ENCODE measurements around the gene MMAB. TPM values are rescaled to one million over a fixed set of nuclear protein-coding genes. Genes with fewer than 3 reads are reported as not detected.

MMAB gene
- polyA plus RNA-seq, 2 of the 4 experiments (the other 2 are of a cell fraction) = 26.1 to 36.8 TPM

GRCh38 chr12:109605599-109606228 lies 32.4 kb upstream of the MMAB start:
- WGBS (ENCODE audit: missing lambda C conversion rate) = 54% methylated on average over 13 of the region's 13 CpGs
- Histone ChIP-seq H3K9me3 (no peaks in the 10 kb centered on the region), H3K27ac (no peak overlapping the region), H3K4me1 (no peaks in the 10 kb centered on the region), H3K4me2 (no peak overlapping the region), H3K4me3 (no peak overlapping the region)
- DNase-seq (ENCODE audit: low read depth in 1 of 2, low spot score in 1 of 2) = no peak
- TF ChIP-seq RARB (CRISPR knock-in tag; IDR thresholded peaks at IDR 0.05) (no peak), RFX5 (IDR thresholded peaks at IDR 0.05) (no peak), MYC (IDR thresholded peaks at IDR 0.05; ENCODE audit: borderline replicate concordance, low read length) (no peak), CBX8 (IDR thresholded peaks at IDR 0.05) (no peak), CHD2 (IDR thresholded peaks at IDR 0.05; ENCODE audit: low read length, partially characterized antibody) (no peak), MAFK (IDR thresholded peaks at IDR 0.05; ENCODE audit: partially characterized antibody) (no peak), ESRRA (IDR thresholded peaks at IDR 0.05; ENCODE audit: borderline replicate concordance, low read length) (no peak)
- ChIA-PET CTCF (interaction anchor here (1.3 to 5.8 kb wide), 3 partner anchors 8 to 169 kb away, joined by 3 to 54 read pairs (median 5); no protein-coding TSS in a partner anchor), POLR2A (no interaction called here)
- no peak for FAIRE-seq
- ATAC-seq = no peak

- CTCF ChIA-PET = interaction anchor here (1.4 to 3.3 kb wide), 2 partner anchors 15 to 170 kb away, joined by 3 to 16 read pairs; no protein-coding TSS in a partner anchor
These were observed 31.7 kb upstream of the MMAB start for GRCh38 chr12:109605016-109605415.

More at GRCh38 chr12:109605016-109605415, 31.7 kb upstream of the MMAB start:
- DNase-seq (ENCODE audit: low read depth in 1 of 2, low spot score in 1 of 2) (no peak), FAIRE-seq (no peak), ATAC-seq (no peak; a peak in 1 of 6 replicates)
- Histone ChIP-seq H3K9me3 (no peaks in the 10 kb centered on the region), H3K27ac (no peak overlapping the region), H3K4me3 (no peak overlapping the region), H3K4me2 (no peak overlapping the region), H3K4me1 (no peaks in the 10 kb centered on the region)
- POLR2A ChIA-PET = no interaction called here
- TF ChIP-seq SREBF2 (IDR thresholded peaks at IDR 0.05) (no peak), HES2 (IDR thresholded peaks at IDR 0.05) (no peak), RCOR1 (IDR thresholded peaks at IDR 0.05; ENCODE audit: low read depth, low read length) (no peak), PBX3 (IDR thresholded peaks at IDR 0.05) (no peak), SMC3 (IDR thresholded peaks at IDR 0.05) (no peak), POLR2AphosphoS2 (conservative IDR thresholded peaks at IDR 0.05; ENCODE audit: low read length) (no peak), PHF8 (IDR thresholded peaks at IDR 0.05; ENCODE audit: borderline replicate concordance, low read depth) (no peak), JUN (IDR thresholded peaks at IDR 0.05) (no peak), NR3C1 (IDR thresholded peaks at IDR 0.05) (no peak), EHF (CRISPR knock-in tag; IDR thresholded peaks at IDR 0.05) (no peak), ESRRA (IDR thresholded peaks at IDR 0.05; ENCODE audit: borderline replicate concordance, low read length) (no peak), CTCF (IDR thresholded peaks at IDR 0.05) (no peak), ZFP36 (IDR thresholded peaks at IDR 0.05; ENCODE audit: borderline replicate concordance, partially characterized antibody) (no peak), USF2 (IDR thresholded peaks at IDR 0.05) (no peak), RNF2 (IDR thresholded peaks at IDR 0.05; ENCODE audit: borderline replicate concordance, low read depth) (no peak)
- WGBS (ENCODE audit: missing lambda C conversion rate) = 87% methylated on average over 5 of the region's 5 CpGs
